Measurements from ENCODE around the gene NKG7. TPM values are rescaled to one million over a fixed set of nuclear protein-coding genes. Genes with fewer than 3 reads are reported as not detected.

Gene NKG7
- total and polyA plus RNA-seq, 2 of the 13 experiments (the other 11 are each of a cell fraction or from before 2014, with no cell fraction given): 0.40 TPM; not detected in 1

GRCh38 chr19:51339687-51340656, 32.5 kb downstream of the NKG7 start (continued):
- TF ChIP-seq, protein P1, sequence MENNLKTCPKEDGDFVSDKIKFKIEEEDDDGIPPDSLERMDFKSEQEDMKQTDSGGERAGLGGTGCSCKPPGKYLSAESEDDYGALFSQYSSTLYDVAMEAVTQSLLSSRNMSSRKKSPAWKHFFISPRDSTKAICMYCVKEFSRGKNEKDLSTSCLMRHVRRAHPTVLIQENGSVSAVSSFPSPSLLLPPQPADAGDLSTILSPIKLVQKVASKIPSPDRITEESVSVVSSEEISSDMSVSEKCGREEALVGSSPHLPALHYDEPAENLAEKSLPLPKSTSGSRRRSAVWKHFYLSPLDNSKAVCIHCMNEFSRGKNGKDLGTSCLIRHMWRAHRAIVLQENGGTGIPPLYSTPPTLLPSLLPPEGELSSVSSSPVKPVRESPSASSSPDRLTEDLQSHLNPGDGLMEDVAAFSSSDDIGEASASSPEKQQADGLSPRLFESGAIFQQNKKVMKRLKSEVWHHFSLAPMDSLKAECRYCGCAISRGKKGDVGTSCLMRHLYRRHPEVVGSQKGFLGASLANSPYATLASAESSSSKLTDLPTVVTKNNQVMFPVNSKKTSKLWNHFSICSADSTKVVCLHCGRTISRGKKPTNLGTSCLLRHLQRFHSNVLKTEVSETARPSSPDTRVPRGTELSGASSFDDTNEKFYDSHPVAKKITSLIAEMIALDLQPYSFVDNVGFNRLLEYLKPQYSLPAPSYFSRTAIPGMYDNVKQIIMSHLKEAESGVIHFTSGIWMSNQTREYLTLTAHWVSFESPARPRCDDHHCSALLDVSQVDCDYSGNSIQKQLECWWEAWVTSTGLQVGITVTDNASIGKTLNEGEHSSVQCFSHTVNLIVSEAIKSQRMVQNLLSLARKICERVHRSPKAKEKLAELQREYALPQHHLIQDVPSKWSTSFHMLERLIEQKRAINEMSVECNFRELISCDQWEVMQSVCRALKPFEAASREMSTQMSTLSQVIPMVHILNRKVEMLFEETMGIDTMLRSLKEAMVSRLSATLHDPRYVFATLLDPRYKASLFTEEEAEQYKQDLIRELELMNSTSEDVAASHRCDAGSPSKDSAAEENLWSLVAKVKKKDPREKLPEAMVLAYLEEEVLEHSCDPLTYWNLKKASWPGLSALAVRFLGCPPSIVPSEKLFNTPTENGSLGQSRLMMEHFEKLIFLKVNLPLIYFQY (CRISPR knock-in tag; IDR thresholded peaks at IDR 0.05; ENCODE audit: borderline replicate concordance): no peak
- TF ChIP-seq PRMT3 (CRISPR knock-in tag; IDR thresholded peaks at IDR 0.05; ENCODE audit: borderline replicate concordance, low read depth): no peak
- TF ChIP-seq SOX6 (IDR thresholded peaks at IDR 0.05): no peak
- TF ChIP-seq SOX6 (CRISPR knock-in tag; IDR thresholded peaks at IDR 0.05): no peak
- no peak for TF ChIP-seq ATF1 (CRISPR knock-in tag; IDR thresholded peaks at IDR 0.05)
- no peak for TF ChIP-seq NONO (IDR thresholded peaks at IDR 0.05)
- TF ChIP-seq NONO (CRISPR knock-in tag; conservative IDR thresholded peaks at IDR 0.05): no peak
- TF ChIP-seq ZBTB7A (CRISPR knock-in tag; IDR thresholded peaks at IDR 0.05): no peak
- TF ChIP-seq MLX (CRISPR knock-in tag; IDR thresholded peaks at IDR 0.05): no peak
- no peak for TF ChIP-seq SRSF9 (IDR thresholded peaks at IDR 0.05; ENCODE audit: borderline replicate concordance, insufficient read depth, low read depth, low read length, poor library complexity, severe bottlenecking)
- TF ChIP-seq SIN3B (IDR thresholded peaks at IDR 0.05; ENCODE audit: low read length): no peak
- no peak for TF ChIP-seq RBAK (CRISPR knock-in tag; IDR thresholded peaks at IDR 0.05)
- TF ChIP-seq MXI1 (IDR thresholded peaks at IDR 0.05; ENCODE audit: borderline replicate concordance, low read depth, low read length): no peak
- TF ChIP-seq ZNF101 (CRISPR knock-in tag; IDR thresholded peaks at IDR 0.05; ENCODE audit: borderline replicate concordance, low read depth): no peak
- TF ChIP-seq KDM5A (IDR thresholded peaks at IDR 0.05; ENCODE audit: borderline replicate concordance, low read length): no peak
- TF ChIP-seq FOSL2 (CRISPR knock-in tag; IDR thresholded peaks at IDR 0.05): no peak
- TF ChIP-seq NPAS2 (CRISPR knock-in tag; IDR thresholded peaks at IDR 0.05; ENCODE audit: borderline replicate concordance): no peak
- TF ChIP-seq ZSCAN29 (CRISPR knock-in tag; conservative IDR thresholded peaks at IDR 0.05): no peak
- TF ChIP-seq NFYB (CRISPR knock-in tag; IDR thresholded peaks at IDR 0.05): no peak
- TF ChIP-seq ZNF503 (CRISPR knock-in tag; IDR thresholded peaks at IDR 0.05): no peak
- no peak for TF ChIP-seq ATM (IDR thresholded peaks at IDR 0.05; ENCODE audit: borderline replicate concordance)
- TF ChIP-seq GATA4 (IDR thresholded peaks at IDR 0.05; ENCODE audit: borderline replicate concordance, low read depth): no peak
- TF ChIP-seq ZNF605 (CRISPR knock-in tag; IDR thresholded peaks at IDR 0.05): no peak
- no peak for TF ChIP-seq SALL2 (CRISPR knock-in tag; IDR thresholded peaks at IDR 0.05)

Data from HepG2 (cell line).